Measurements from ENCODE around the gene LOXL4. TPM values are rescaled to one million over a fixed set of nuclear protein-coding genes. Genes with fewer than 3 reads are reported as not detected.

Gene LOXL4
- total RNA-seq, 1 experiment from 2014 or later: 0.13 TPM

DNA sequence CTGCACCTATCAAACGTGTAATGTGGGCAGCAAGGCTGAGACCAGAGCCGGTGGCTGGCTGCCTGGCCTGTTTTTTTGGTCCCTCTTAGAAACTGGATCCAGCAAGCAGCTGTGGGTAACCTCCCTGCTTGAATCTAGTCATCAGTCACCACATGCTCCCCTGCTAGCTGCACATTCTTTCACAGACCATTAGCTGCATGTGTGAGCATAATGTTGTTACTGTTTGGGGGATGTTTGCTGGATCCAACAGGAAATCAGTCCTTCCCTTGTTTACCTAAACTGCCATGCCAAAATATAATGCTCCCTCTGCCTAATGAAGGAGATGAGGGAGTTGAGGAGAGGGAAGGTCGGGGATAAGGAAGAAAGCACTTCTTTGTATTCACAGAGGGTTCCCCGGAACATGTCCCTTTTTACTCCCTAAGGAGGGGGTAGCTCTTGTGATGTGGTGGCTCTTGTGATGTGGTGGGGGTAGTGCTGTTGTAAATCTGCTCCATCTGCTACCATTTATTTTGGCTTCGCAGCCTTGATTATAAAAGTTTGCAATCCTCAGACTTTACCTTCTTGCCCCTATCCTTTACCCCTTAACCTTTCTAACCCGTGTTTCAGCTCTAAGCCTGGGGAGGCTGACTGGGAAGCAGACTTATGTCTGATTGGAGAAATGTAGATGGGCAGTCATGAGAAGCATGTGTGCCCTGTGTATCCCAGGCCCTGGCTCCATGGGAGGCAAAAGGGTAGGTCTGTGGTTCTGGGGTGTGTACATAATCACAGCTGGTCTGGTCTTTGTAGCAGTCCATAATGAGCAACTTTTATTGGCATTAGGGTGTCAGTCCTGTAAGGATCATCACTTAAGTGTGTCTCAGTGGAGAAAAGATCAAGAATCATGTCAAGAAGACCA, 20.8 kb downstream of the LOXL4 start:
- Histone ChIP-seq H2BK15ac (ENCODE audit: low read depth, low read length) (no peak overlapping the region), H3K27ac (ENCODE audit: insufficient read length, low read depth, low read length) (no peak overlapping the region), H3K18ac (ENCODE audit: insufficient read length, low read depth, low read length) (no peak overlapping the region), H2BK20ac (ENCODE audit: low read depth, low read length, poor library complexity, severe bottlenecking) (no peak overlapping the region), H3T11ph (ENCODE audit: low read length) (no peak overlapping the region), H3K4me2 (ENCODE audit: insufficient read depth, insufficient read length, low read length) (no peak overlapping the region), H3K9me3 (ENCODE audit: control insufficient read depth, low read depth, low read length) (no peaks in the 10 kb centered on the region), H3K14ac (ENCODE audit: insufficient read depth, low read length) (no peak overlapping the region), H2BK12ac (ENCODE audit: insufficient read length, low read depth, low read length) (no peak overlapping the region), H3K27me3 (ENCODE audit: insufficient read depth, low read length) (no peaks in the 10 kb centered on the region), H4K5ac (ENCODE audit: insufficient read length, low read depth, low read length) (no peak overlapping the region), H3K9ac (ENCODE audit: extremely low read depth, insufficient read length, low read length) (no peak overlapping the region), H3K56ac (ENCODE audit: insufficient read length, low read depth, low read length) (no peak overlapping the region), H3K4me1 (ENCODE audit: insufficient read depth, low read length) (no peaks in the 10 kb centered on the region), H2AFZ (ENCODE audit: low read length) (no peak overlapping the region), H2BK5ac (ENCODE audit: insufficient read length, low read length) (no peak overlapping the region), H3K23me2 (ENCODE audit: insufficient read length, low read depth, low read length, poor library complexity, severe bottlenecking) (no peaks in the 10 kb centered on the region), H4K8ac (replicated peaks; ENCODE audit: insufficient read length, low read depth, low read length) (no peak overlapping the region), H3K4ac (ENCODE audit: low read depth, low read length) (no peak overlapping the region), H2BK120ac (ENCODE audit: low read depth, low read length, poor library complexity, severe bottlenecking) (no peak overlapping the region), H4K20me1 (ENCODE audit: control insufficient read depth, insufficient read depth, insufficient read length) (no peaks in the 10 kb centered on the region), H2AK5ac (ENCODE audit: insufficient read length, low read length) (no peak overlapping the region), H3K79me2 (ENCODE audit: insufficient read depth, low read length) (no peaks in the 10 kb centered on the region), H3K79me1 (ENCODE audit: insufficient read depth, low read depth, low read length, poor library complexity, severe bottlenecking) (no peaks in the 10 kb centered on the region), H4K91ac (ENCODE audit: insufficient read length, low read depth, low read length) (no peak overlapping the region), H3K23ac (ENCODE audit: insufficient read length, low read depth, low read length) (no peak overlapping the region)
- Mint-ChIP-seq H3K4me3 (no peak overlapping the region), H3K36me3 (ENCODE audit: insufficient read depth in 1 of 3, low read depth in 3 of 3) (peaks cover 3 to 27% (median 14%) of the 10 kb centered on the region in 3 experiments; a peak in 6 of 7 replicates), H3K4me1 (peaks cover 7 to 15% of the 10 kb centered on the region in 2 experiments), H3K27ac (no peak overlapping the region; a peak in 1 of 7 replicates), H3K9me3 (no peaks in the 10 kb centered on the region), H3K27me3 (ENCODE audit: low read depth) (no peaks in the 10 kb centered on the region)
- no peak for DNase-seq
- TF ChIP-seq, protein P1, sequence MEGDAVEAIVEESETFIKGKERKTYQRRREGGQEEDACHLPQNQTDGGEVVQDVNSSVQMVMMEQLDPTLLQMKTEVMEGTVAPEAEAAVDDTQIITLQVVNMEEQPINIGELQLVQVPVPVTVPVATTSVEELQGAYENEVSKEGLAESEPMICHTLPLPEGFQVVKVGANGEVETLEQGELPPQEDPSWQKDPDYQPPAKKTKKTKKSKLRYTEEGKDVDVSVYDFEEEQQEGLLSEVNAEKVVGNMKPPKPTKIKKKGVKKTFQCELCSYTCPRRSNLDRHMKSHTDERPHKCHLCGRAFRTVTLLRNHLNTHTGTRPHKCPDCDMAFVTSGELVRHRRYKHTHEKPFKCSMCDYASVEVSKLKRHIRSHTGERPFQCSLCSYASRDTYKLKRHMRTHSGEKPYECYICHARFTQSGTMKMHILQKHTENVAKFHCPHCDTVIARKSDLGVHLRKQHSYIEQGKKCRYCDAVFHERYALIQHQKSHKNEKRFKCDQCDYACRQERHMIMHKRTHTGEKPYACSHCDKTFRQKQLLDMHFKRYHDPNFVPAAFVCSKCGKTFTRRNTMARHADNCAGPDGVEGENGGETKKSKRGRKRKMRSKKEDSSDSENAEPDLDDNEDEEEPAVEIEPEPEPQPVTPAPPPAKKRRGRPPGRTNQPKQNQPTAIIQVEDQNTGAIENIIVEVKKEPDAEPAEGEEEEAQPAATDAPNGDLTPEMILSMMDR (conservative IDR thresholded peaks at IDR 0.05): no peak
- WGBS (ENCODE audit: extremely low coverage, insufficient read length, low lambda C conversion rate): no CpG with 5 or more reads among the region's 6 CpGs

Data from H9 (cell line).